Activated T-helper 9 cell treated with anti-CD3 and anti-CD28 coated beads, Interleukin-2, amount 50 U/mL, for 16 hours (primary cell): ENCODE measurements around the gene SERINC5.
"Not testable (repeated sequence)": the region's sequence is repeated elsewhere in the genome, so short reads cannot be mapped to it uniquely, and the experiment has no call there.

ENCODE experiments used
- DNase-seq: peaks from one replicate; pipeline ENCODE4 v3.0.0-alpha.2; 2020; ENCODE audit warnings: low read depth

SERINC5 gene

DNA sequence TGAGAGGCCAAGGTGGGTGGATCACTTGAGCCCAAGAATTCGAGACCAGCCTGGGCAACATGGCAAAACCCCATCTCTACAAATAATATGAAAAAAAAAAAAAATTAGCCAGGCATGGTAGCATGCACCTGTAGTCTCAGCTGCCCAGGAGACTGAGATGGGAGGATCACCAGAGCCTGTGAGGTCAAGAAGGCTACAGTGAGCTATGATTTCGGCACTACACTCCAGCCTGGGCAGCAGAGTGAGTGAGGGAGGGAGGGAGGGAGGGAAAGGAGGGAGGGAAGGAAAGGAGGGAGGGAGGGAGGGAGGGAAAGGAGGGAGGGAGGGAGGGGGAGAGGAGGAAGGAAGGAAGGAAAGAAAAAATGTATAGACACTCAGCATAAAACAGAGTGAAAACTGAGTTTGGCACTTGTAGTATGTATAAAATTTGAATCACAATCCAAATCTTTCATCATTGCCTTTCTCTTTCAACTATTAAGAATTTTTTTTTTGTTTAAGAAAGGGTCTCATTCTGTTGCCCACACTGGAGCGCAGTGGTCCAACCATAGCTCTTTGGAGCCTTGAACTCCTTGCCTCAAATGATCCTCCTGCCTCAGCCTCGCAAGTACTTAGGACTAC is 27.8 kb downstream of the SERINC5 start:
- DNase-seq: no peak

DNA sequence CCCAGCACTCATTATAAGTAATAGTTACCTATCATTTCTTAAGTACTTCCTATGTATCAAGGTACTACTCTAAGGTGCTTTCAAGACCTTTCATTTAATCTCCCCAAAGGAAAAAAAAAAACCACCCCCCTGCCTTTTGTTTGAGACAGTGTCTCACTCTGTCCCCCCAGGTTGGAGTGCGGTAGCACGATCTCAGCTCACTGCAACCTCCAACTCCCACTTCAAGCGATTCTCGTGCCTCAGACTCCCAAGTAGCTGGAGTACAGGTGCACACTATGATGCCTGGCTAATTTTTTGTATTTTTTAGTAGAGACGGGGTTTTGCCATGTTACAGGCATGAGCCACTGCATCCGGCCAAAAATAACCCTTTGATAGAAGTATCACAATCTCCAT is 29.9 kb downstream of the SERINC5 start:
- DNase-seq: no peak

DNA sequence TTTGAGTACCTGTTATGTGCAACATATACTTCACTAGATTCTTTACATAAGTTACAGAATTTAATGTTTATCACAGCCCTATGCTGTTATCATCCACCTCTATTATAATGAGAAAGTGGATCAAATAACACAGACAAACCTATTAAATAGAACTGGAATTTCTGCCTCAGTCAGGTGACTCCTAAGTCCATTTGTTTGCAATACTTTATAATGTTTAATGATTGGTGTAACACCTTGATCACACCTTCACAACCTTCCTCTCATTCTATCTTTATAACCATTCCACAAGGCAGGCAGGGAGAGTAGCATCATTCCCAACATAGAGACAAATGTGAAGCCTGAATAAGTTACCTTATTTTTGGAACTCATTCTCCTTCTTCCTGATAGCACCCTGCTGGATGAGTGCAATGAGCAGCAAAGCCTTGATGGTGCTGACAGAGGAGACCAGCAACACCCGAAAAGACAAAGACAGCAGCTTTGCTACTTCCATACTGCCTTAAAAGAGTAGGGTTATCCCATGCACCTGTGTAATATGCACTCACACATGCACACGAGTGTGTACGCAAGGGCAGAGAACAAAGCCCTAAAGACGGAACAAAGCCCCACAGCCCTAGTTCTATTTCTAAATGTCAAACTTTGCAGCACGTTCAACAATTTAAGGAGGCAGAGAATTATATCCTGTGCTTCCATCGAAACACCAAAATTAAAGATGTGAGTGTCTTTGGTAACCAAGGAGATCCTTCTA is 30.5 kb downstream of the SERINC5 start:
- DNase-seq: no peak

DNA sequence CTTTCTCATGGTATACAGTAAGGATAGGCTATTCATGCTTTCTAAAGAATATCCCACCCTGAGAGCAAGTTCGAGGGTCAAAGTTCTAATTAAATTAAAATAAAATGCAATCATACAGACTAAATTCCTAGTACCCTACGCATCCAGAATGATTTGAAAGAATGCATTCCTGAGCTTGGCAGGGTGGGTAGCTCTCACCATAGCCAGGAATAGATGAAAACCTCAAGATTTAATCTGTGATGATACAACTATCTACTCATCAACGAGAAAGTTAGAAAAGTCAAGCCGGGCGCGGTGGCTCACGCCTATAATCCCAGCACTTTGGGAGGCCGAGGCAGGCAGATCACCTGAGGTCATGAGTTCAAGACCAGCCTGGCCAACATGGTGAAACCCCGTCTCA is 32.3 kb downstream of the SERINC5 start:
- DNase-seq: no peak

DNA sequence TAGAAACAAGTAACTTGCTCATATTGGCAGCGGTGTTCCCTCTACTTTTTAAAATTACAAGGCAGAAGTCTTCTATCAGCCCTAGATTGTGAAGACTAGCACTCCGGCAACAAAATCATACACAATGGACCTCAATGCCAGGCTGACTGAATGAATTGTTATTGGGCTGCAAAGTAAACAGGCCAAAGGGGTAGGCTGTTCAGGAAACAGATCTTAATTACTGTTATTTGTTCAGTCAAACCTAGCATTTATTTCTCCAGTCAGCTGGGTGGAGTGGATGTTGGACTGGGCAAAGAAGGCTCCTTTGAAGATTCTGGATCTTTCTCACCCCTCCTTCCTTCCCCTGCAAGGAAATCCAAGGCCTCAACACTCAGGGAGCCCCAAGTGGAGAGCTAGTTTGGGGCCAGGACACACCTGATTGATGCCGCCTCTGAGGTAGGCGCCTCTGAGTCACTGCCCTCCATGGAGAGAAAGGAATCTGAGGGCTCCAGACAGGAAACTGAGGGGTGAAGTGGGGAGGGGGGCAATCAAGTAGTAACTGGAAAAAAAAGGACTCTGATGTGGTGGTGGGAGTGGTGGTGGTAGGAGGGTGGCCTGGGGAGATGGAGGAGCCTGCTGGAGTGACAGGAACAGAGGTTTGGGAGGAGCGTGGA is 35.5 kb downstream of the SERINC5 start:
- no peak for DNase-seq

DNA sequence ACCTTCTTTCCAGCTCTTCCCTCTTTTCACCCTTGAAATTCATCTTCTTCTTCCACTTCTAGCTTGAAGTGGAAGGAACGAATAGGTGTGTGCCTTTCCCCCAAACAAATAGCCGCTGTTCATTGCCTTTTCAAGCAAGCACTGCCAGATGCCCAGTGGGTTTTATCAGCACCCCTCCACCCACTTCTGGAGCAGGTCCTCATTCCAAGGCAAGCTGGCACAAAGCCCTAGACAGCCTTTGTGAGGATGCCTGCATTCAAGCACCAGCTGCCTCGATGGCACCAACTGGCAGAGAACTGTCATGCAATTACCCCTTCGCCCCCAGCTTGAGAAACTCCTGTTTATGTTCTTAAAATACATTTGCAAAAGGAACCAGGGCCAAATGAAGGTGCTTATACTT is 36.5 kb downstream of the SERINC5 start:
- DNase-seq: no peak

DNA sequence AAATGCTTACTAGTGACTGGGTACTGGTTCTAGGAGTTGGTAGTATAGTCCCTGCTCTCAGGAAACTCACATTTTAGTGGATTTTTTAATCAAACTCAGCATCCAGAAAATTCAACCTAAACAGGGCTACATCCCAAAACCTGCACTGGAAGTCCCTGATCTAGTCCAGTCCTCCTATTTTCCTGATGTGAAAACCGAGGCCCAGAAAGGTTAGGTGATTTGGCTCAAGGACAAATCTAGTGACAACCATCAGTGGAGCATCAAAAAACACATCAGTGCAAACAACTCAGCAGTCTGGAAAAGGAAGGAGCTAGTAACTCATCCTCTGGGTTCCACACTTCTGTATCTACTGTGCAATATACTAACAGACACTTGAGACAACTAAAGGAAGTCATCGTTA is 38.2 kb downstream of the SERINC5 start:
- DNase-seq: no peak

DNA sequence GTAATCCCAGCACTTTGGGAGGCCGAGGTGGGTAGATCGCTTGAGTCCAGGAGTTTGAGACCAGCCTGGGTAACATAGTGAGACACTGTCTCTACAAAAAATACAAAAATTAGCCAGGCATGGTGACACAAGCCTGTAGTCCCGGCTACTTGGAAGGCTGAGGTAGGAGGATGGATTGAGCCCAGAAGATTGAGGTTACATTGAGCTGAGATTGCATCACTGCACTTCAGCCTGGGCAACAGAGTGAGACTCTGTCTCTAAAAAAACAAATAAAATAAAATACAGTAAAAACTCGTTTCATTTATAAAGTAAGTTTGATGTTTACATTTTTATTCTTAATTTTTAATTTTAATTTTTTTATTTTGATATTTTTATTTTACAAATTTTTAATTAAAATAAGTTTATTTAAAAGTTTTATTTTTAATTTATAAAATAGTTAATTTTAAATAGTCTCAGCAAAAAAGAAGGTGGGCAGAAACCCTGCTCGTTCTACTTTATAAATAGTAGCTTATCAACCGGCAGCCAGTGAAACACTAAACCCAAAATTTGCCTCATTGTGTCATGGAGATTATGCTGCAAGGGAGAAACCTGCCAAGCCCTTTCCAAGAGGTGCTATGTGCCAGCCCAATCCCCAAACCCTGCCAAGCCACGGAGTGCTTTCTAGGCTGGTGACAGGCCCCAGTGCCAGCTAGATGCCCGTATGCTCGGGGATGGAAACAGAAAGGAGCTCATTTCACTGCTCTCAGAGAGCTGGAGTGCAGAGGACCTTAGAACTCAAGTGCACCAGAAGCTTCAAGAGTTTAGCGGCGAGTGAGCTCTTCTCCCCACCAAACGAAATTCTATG is 38.9 kb downstream of the SERINC5 start:
- DNase-seq: no peak

DNA sequence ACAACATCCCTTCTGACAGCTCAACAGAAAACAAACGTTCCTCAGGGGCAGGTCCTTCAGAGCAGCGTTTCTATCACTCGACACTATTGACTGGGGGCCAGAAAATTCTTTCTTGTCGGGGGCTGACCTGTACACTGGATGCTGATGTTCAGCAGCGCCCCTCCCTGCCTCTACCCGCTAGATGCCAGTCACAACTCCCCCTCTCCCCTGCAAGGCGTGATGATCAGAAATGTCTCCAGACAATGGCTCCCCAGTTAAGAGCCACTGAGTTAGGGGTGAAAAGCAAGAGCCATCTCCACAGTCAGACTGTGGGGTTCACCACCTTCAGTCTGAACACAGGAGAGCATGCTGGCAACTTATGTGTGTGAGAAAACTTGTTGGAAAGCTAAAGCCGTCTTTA is 39.8 kb downstream of the SERINC5 start:
- DNase-seq: no peak

DNA sequence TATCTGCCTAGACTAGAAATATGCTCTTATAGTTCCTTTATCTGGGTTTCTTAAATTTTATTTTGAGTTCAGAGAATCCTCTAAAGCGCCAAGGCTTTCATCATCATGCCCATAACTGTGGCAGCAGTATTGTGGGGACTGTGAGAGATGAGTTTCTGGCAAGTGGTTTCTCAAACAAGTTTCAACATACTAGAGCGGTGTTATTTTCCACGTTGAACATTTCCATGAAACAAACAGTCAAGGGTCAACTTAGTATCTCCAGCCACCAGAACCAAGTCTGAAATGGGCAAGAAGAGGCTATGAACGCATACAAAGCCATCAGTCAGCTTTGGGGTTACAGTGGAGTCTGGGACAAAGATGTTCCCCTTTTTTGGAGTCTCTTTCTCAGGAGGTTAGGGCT is 40.3 kb downstream of the SERINC5 start:
- no peak for DNase-seq

DNA sequence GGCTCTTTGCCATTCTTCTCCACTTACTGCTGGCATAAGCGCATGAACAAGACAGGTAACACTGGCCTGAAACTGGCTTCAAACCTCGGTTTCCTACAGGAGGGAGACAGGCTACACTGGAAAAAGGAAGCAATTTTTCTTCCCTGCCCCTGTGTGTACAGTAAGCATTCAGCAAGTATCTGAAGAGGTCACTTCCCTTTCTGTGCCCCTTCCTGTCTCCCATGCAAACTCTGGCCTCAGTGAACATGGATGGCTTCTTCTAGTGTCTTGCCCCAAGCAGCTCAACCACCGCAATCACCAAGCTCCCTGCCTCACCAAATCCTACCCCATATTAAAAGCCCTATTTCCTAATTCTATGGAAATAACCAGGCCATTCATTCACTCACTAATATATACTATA is 42.4 kb downstream of the SERINC5 start:
- DNase-seq: no peak

DNA sequence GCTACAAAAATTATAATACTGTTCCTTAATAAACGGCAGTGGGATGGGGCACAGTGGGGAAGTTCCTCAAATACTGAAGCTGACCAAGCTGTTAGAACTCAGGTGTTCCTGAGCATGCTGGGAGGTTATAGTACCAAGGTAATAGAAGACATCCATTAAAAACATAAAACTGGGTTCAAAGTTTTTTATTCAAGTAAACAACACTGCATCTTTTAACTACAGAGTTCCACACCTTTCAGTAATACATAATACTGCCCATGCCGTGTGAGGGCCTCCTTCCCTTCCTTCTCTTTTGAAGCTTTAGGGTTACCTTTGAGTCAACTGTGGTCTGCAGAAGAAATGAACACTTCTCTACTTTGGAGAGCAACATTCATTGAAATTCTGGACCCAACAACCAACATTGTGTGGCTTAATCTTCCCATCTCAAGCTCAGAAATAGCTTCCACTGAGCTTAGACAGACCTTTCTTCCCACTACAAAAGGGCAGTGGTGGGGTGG is 43.6 kb downstream of the SERINC5 start:
- no peak for DNase-seq

DNA sequence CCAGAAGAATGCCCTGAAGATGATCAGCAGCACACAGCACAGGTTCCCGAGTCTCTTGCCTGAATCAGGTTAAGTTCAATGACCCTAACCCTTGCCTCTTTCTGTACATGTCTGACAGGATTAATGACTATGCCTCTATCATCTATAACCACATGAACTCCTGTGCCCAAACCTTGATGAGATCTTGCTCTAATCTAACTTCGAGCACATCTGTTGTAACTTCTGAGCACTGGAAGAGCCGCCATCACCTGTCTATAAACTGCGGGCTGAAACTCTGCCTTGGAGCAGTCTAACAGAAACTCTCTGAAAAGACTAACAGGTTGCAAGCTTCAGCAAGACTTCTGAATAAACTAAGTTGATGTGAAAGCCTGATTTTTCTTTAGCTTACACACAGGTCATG is 44.5 kb downstream of the SERINC5 start:
- DNase-seq: no peak

DNA sequence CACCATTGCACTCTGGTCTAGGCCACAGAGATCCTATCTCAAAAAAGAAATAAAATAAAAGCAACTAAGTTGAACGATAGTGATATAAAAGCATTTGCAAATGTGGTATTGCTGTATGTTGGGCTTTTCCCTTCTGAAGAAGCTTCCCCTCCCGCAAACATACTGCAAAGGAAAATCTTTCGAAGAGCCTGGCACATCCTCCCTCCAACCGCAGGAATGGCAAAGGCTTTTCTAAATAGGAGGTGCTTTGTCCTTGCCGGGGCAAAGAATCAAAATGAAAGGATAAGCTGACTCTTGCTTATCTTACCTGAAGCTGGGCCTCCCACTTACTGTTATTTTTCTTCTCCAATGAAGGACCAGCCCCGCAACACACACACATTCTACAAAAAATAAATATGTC is 45.8 kb downstream of the SERINC5 start:
- no peak for DNase-seq

DNA sequence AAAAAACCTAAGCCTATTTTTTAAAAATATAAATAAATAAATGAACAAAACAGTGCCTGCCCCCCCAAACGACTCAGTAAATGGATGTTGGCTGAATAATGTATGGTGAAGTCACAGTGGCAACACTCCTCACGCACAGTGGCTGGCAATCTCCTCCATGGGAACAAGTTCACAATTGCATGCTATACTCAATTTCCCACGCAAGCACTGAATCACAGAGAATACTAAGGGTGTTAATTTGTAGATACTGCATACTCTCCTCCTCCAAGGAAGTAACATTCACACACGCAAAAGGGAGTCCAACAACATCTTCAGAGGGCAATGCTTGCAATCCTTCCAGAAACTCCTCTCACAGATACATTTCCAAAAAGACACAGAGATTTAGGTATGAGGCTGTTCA is 47.5 kb downstream of the SERINC5 start:
- DNase-seq: no peak

DNA sequence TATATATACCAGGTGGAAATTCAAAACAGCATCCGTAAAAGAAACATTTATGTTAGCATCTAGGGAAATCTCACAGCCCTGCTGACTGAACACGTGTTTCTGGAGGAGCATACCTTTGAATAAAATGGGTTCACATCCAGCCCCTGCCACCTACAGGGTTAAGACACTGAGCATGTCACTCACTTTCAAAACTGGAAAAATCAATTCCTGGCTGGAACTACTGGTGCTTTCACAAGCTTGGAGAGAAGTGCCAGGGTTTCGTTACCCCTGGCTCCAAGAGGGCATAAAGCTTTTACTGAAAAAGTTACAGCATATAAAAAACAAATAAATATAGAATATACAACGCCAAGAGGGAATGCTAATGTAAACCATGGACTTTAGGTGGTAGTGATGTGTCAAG is 48.0 kb downstream of the SERINC5 start:
- no peak for DNase-seq

DNA sequence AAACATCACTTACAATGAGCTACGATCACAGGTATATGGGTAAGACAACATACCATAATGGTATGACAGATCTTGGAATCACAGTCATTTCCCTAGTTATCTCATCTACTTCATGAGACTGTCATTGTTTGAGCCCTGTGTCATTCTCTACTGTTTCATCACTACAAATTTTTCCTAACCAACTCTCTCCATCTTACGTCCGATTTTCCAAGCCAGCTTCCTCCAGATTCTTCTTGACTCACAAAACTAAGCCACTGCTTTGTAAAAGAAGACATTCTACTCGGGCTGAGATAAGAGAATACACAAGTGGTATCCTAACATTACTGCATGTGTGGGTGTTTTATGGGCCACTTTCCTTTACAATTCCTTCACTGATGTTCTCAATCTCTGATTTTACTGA is 49.6 kb downstream of the SERINC5 start:
- no peak for DNase-seq

DNA sequence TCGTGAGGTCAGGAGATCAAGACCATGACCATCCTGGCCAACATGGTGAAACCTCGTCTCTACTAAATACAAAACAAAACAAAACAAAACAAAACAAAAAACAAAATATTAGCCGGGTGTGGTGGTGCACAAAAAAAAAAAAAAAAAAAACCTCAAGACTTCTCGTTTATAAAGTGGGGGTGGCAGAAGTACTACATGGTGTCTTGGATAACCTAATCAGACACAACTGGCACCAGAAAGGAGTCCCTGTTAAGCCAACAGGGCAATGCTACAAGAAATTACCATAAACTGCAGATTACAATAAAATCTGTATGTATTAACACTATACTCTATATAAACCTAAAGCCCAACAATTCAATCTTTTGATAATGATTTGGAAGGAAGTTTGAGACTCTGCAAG is 50.0 kb downstream of the SERINC5 start:
- no peak for DNase-seq

DNA sequence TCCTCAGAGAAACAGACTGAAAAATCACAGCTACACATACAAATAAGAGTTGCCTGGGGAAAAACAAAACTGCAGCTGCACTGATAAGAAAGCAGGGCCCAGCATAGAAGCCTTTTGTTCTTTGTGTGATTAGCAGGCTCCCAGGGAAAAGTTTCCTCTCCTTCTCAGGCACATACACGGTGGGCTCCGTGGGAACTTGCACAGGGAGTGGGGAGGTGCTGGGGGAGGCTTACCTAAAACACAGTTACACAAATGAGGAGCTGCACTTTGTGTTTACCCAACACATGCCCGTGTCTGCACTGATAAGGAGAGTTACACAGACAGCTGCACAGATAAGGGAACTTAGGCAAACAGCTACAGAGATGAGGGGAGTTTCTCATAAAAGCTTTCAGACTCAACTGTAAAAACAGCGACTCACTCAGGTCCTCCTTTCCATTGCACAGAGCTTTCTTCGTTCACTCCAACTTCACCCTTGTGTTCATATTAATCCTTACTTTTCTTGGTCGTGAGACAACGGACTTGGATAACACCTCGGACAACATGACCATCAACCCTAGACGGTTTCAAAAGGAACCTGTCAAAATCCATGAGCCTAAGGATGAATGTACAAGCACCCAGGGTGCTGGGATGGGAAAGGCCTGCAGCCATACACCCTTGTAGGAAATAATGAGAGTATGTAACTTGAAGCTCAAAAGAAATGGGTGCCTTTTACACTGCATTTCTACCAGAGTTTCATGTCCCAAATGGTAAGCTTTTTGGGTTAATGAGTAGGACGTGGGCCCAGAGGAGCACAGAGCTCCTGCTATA is 50.8 kb downstream of the SERINC5 start:
- no peak for DNase-seq

DNA sequence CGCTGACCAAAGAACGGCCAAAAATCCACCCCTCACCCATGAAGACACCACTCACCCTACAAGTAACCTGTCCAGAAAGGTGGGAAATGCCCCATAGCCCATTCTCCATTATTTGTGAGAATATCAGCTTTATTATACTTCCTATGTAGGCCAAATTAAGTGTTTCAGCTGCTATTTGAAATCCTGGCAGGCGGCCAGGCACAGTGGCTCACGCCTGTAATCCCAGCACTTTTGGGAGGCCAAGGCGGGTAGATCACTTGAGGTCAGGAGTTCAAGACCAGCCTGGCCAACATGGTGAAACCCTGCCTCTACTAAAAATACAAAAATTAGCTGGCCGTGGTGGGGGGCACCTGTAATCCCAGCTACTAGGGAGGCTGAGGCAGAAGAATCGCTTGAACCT is 54.1 kb downstream of the SERINC5 start:
- not testable (repeated sequence) for DNase-seq

DNA sequence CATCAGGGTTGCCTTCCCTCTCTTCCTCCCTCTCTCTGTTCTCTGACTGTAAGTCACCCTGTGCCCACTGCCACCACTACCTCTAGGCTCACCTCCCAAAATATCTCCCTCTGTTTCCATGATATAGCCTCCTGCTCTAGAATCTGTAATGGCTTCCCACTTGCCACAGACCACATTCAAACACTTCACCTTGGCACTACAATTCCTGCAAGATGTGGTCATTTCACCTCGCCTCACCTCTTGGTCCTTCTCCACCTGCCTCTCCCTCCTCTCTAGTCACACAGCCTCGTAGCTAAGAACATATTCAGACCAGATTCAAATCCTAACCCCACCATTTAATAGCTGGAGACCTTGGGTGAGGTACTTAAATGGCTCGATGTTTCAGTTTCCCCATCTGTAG is 56.9 kb downstream of the SERINC5 start:
- no peak for DNase-seq

DNA sequence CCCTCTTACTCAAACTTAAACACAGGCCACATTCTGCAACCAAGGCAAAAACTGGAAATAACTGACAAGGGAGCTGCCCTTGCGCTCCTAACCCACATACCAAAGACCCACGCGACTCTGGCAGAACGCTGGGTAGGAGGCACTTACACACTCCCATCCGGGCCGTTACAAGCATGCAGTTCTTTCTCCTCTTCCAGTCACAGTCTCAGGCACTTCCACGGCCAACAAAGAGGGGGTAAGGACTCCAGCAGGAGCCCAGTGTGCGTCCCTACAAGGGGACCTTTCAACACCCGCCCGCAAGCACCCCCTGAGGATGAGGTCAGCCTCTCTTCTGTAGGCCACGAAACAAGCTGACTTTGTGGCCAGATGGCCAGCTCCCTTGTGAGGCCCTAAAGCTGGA is 57.4 kb downstream of the SERINC5 start:
- DNase-seq: no peak
